ENCODE data around the gene SLC25A30. TPM values are rescaled to one million over a fixed set of nuclear protein-coding genes. Genes with fewer than 3 reads are reported as not detected.
"Not testable (repeated sequence)": the region's sequence is repeated elsewhere in the genome, so short reads cannot be mapped to it uniquely, and the experiment has no call there.

SLC25A30 gene
- total RNA-seq, 1 experiment from 2014 or later: 6.3 TPM

DNA sequence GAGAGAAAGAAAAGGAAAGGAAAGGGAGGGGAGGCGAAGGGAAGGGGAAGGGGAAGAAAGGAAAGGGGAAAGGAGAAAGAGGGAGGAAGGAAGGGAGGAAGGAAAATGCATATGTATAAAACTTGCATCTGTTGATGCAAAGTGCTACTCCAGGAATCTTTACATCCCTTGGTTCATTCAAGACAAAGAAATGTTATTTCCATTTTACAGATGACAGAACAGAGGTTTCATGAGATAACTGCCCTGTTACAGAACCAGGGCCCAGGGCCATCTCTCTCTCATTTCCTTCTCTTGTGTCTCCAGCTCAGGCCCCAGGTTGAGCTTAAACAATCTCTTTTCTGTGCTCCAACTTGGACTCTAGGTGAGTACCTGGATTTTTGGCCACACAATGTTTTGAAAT is 1.8 kb upstream of the SLC25A30 start:
- H3K56ac ChIP-seq (ENCODE audit: insufficient read length, low read depth, low read length): no peak overlapping the region
- H4K91ac ChIP-seq (ENCODE audit: insufficient read length, low read depth, low read length): no peak overlapping the region
- Mint-ChIP-seq H3K4me3 (no peak overlapping the region), H3K4me1 (peaks cover 2 to 7% of the 10 kb centered on the region in 2 experiments), H3K27ac (no peak overlapping the region), H3K36me3 (ENCODE audit: insufficient read depth in 1 of 3, low read depth in 3 of 3) (no peaks in the 10 kb centered on the region; a peak in 1 of 7 replicates), H3K9me3 (0 out of 5 replicates have a peak, but pooled peaks cover 0 to 2% of the 10 kb centered on the region in 2 experiments), H3K27me3 (ENCODE audit: low read depth) (peaks cover 15% of the 10 kb centered on the region)
- H2BK5ac ChIP-seq (ENCODE audit: insufficient read length, low read length): no peak overlapping the region
- H2BK20ac ChIP-seq (ENCODE audit: low read depth, low read length, poor library complexity, severe bottlenecking): no peak overlapping the region
- no peaks in the 10 kb centered on the region for H3K9me3 ChIP-seq (ENCODE audit: control insufficient read depth, low read depth, low read length)
- WGBS (ENCODE audit: extremely low coverage, insufficient read length, low lambda C conversion rate): no CpG with 5 or more reads among the region's 1 CpG
- no peak overlapping the region for H3K4ac ChIP-seq (ENCODE audit: low read depth, low read length)
- no peak overlapping the region for H2AK5ac ChIP-seq (ENCODE audit: insufficient read length, low read length)
- no peaks in the 10 kb centered on the region for H3K79me2 ChIP-seq (ENCODE audit: insufficient read depth, low read length)
- no peak overlapping the region for H3K27ac ChIP-seq (ENCODE audit: insufficient read length, low read depth, low read length)
- H2BK12ac ChIP-seq (ENCODE audit: insufficient read length, low read depth, low read length): no peak overlapping the region
- H3K4me1 ChIP-seq (ENCODE audit: insufficient read depth, low read length): no peaks in the 10 kb centered on the region
- no peak overlapping the region for H3K9ac ChIP-seq (ENCODE audit: extremely low read depth, insufficient read length, low read length)
- H4K8ac ChIP-seq (replicated peaks; ENCODE audit: insufficient read length, low read depth, low read length): no peak overlapping the region
- no peak overlapping the region for H3K4me2 ChIP-seq (ENCODE audit: insufficient read depth, insufficient read length, low read length)
- H2AFZ ChIP-seq (ENCODE audit: low read length): no peak overlapping the region
- peaks cover 9% of the 10 kb centered on the region for H3K23me2 ChIP-seq (ENCODE audit: insufficient read length, low read depth, low read length, poor library complexity, severe bottlenecking)
- no peak overlapping the region for H3K14ac ChIP-seq (ENCODE audit: insufficient read depth, low read length)
- no peak for DNase-seq
- no peaks in the 10 kb centered on the region for H3K79me1 ChIP-seq (ENCODE audit: insufficient read depth, low read depth, low read length, poor library complexity, severe bottlenecking)
- no peak overlapping the region for H3K18ac ChIP-seq (ENCODE audit: insufficient read length, low read depth, low read length)
- H4K20me1 ChIP-seq (ENCODE audit: control insufficient read depth, insufficient read depth, insufficient read length): no peaks in the 10 kb centered on the region
- no peak overlapping the region for H2BK120ac ChIP-seq (ENCODE audit: low read depth, low read length, poor library complexity, severe bottlenecking)
- H3T11ph ChIP-seq (ENCODE audit: low read length): no peak overlapping the region
- no peaks in the 10 kb centered on the region for H3K27me3 ChIP-seq (ENCODE audit: insufficient read depth, low read length)
- H3K23ac ChIP-seq (ENCODE audit: insufficient read length, low read depth, low read length): no peak overlapping the region
- no peak overlapping the region for H2BK15ac ChIP-seq (ENCODE audit: low read depth, low read length)
- TF ChIP-seq, protein P1, sequence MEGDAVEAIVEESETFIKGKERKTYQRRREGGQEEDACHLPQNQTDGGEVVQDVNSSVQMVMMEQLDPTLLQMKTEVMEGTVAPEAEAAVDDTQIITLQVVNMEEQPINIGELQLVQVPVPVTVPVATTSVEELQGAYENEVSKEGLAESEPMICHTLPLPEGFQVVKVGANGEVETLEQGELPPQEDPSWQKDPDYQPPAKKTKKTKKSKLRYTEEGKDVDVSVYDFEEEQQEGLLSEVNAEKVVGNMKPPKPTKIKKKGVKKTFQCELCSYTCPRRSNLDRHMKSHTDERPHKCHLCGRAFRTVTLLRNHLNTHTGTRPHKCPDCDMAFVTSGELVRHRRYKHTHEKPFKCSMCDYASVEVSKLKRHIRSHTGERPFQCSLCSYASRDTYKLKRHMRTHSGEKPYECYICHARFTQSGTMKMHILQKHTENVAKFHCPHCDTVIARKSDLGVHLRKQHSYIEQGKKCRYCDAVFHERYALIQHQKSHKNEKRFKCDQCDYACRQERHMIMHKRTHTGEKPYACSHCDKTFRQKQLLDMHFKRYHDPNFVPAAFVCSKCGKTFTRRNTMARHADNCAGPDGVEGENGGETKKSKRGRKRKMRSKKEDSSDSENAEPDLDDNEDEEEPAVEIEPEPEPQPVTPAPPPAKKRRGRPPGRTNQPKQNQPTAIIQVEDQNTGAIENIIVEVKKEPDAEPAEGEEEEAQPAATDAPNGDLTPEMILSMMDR (conservative IDR thresholded peaks at IDR 0.05): no peak
- no peak overlapping the region for H4K5ac ChIP-seq (ENCODE audit: insufficient read length, low read depth, low read length)

DNA sequence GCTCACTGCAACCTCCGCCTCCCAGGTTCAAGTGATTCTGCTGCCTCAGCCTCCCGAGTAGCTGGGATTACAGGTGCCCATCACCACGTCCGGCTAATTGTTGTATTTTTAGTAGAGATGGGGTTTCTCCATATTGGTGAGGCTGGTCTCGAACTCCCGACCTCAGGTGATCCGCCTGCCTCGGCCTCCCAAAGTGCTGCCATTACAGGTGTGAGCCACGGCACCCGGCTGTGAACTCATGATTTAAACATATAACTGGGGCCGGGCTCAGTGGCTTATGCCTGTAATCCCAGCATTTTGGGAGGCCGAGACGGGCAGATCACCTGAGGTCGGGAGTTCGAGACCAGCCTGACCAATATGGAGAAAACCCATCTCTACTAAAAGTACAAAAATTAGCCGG is 1.2 kb upstream of the SLC25A30 start:
- H2BK15ac ChIP-seq (ENCODE audit: low read depth, low read length); H3K9me3 Mint-ChIP-seq; H3K4me1 ChIP-seq (ENCODE audit: insufficient read depth, low read length); H2BK120ac ChIP-seq (ENCODE audit: low read depth, low read length, poor library complexity, severe bottlenecking); DNase-seq; H4K91ac ChIP-seq (ENCODE audit: insufficient read length, low read depth, low read length); H4K20me1 ChIP-seq (ENCODE audit: control insufficient read depth, insufficient read depth, insufficient read length); H3K27ac ChIP-seq (ENCODE audit: insufficient read length, low read depth, low read length); H3K9me3 ChIP-seq (ENCODE audit: control insufficient read depth, low read depth, low read length); H3K9ac ChIP-seq (ENCODE audit: extremely low read depth, insufficient read length, low read length); H3K79me1 ChIP-seq (ENCODE audit: insufficient read depth, low read depth, low read length, poor library complexity, severe bottlenecking); H3K56ac ChIP-seq (ENCODE audit: insufficient read length, low read depth, low read length); H2BK20ac ChIP-seq (ENCODE audit: low read depth, low read length, poor library complexity, severe bottlenecking); H3T11ph ChIP-seq (ENCODE audit: low read length); H3K4ac ChIP-seq (ENCODE audit: low read depth, low read length); H3K14ac ChIP-seq (ENCODE audit: insufficient read depth, low read length); H3K18ac ChIP-seq (ENCODE audit: insufficient read length, low read depth, low read length); H3K36me3 Mint-ChIP-seq (ENCODE audit: insufficient read depth in 1 of 3, low read depth in 3 of 3); H2BK5ac ChIP-seq (ENCODE audit: insufficient read length, low read length); H3K4me2 ChIP-seq (ENCODE audit: insufficient read depth, insufficient read length, low read length); H3K23ac ChIP-seq (ENCODE audit: insufficient read length, low read depth, low read length); H3K23me2 ChIP-seq (ENCODE audit: insufficient read length, low read depth, low read length, poor library complexity, severe bottlenecking); H2AK5ac ChIP-seq (ENCODE audit: insufficient read length, low read length); H4K8ac ChIP-seq (replicated peaks; ENCODE audit: insufficient read length, low read depth, low read length); H3K27me3 ChIP-seq (ENCODE audit: insufficient read depth, low read length); H4K5ac ChIP-seq (ENCODE audit: insufficient read length, low read depth, low read length); H2AFZ ChIP-seq (ENCODE audit: low read length); H3K4me3 Mint-ChIP-seq; H2BK12ac ChIP-seq (ENCODE audit: insufficient read length, low read depth, low read length); H3K79me2 ChIP-seq (ENCODE audit: insufficient read depth, low read length); H3K27ac Mint-ChIP-seq: not testable (repeated sequence)
- peaks cover 15% of the 10 kb centered on the region for H3K27me3 Mint-ChIP-seq (ENCODE audit: low read depth)
- no CpG with 5 or more reads among the region's 16 CpGs for WGBS (ENCODE audit: extremely low coverage, insufficient read length, low lambda C conversion rate)
- H3K4me1 Mint-ChIP-seq: peaks cover 4 to 11% of the 10 kb centered on the region in 2 experiments
